GM12878 (cell line): Measurements from ENCODE around the gene CDC45. TPM values are rescaled to one million over a fixed set of nuclear protein-coding genes. Genes with fewer than 3 reads are reported as not detected.

ENCODE experiments used
- HDAC6 ChIP-seq: fragments of 200-600 bp; sonication (generic); IDR thresholded peaks from one replicate; pipeline ENCODE4 v1.8.0; 2017; ENCODE audit warnings: antibody characterized with exemption; ENCODE audit not compliant: unreplicated experiment
- IKZF2 ChIP-seq, 2 experiments: fragments of 450-650 bp; IDR thresholded peaks; 2 replicates each; pipeline ENCODE4 v1.6.1; 2017; ENCODE audit warnings: mild to moderate bottlenecking in 2 of 2, moderate library complexity in 2 of 2
- KDM1A ChIP-seq: fragments of 200-600 bp; sonication (generic); IDR thresholded peaks from 2 replicates; pipeline ENCODE4 v1.6.1; 2016; ENCODE audit warnings: borderline replicate concordance
- KLF5 ChIP-seq: fragments of 450-650 bp; IDR thresholded peaks from 2 replicates; pipeline ENCODE4 v1.6.1; 2014; ENCODE audit warnings: mild to moderate bottlenecking; ENCODE audit not compliant: partially characterized antibody
- MEF2A ChIP-seq: IDR thresholded peaks from 2 replicates; pipeline ENCODE4 v1.6.1; 2011; ENCODE audit warnings: low read depth, mild to moderate bottlenecking, low read length, moderate library complexity; ENCODE audit not compliant: insufficient read depth
- MEF2B ChIP-seq: fragments of 450-650 bp; IDR thresholded peaks from 2 replicates; pipeline ENCODE4 v1.6.1; 2018; ENCODE audit warnings: mild to moderate bottlenecking, moderate library complexity; ENCODE audit not compliant: partially characterized antibody, poor library complexity, severe bottlenecking
- MTA3 ChIP-seq: IDR thresholded peaks from 2 replicates; pipeline ENCODE4 v1.6.1; 2012; ENCODE audit warnings: low read length, inconsistent platforms, borderline replicate concordance
- NFIC ChIP-seq: IDR thresholded peaks from 2 replicates; pipeline ENCODE4 v1.6.1; 2012; ENCODE audit warnings: low read depth, mild to moderate bottlenecking, inconsistent platforms, low read length, moderate library complexity
- NKRF ChIP-seq: fragments of 450-650 bp; conservative IDR thresholded peaks from 2 replicates; pipeline ENCODE4 v1.6.1; 2017; ENCODE audit warnings: mild to moderate bottlenecking, moderate library complexity
- PBX3 ChIP-seq: IDR thresholded peaks from 2 replicates; pipeline ENCODE4 v1.6.1; 2011; ENCODE audit warnings: mild to moderate bottlenecking, low read depth, low read length, moderate library complexity; ENCODE audit not compliant: insufficient replicate concordance
- POU2F2 ChIP-seq: IDR thresholded peaks from 3 replicates; pipeline ENCODE4 v1.6.1; 2011; ENCODE audit warnings: low read depth, mild to moderate bottlenecking, low read length, borderline replicate concordance
- RAD21 ChIP-seq: IDR thresholded peaks from 2 replicates; pipeline ENCODE4 v1.6.1; 2011; ENCODE audit warnings: mild to moderate bottlenecking, low read depth, low read length, moderate library complexity; ENCODE audit not compliant: insufficient read depth
- SREBF2 ChIP-seq: IDR thresholded peaks from 2 replicates; pipeline ENCODE4 v1.6.1; 2012; ENCODE audit warnings: mild to moderate bottlenecking, low read length
- TCF12 ChIP-seq: IDR thresholded peaks from 2 replicates; pipeline ENCODE4 v1.6.1; 2011; ENCODE audit warnings: low read depth, mild to moderate bottlenecking, low read length
- polyA plus RNA-seq, 11 experiments: library from polyadenylated mRNA; depleted of rRNA in 4 of 11; unstranded in 6 of 11; stranded (reverse) in 5 of 11; fragments of >200 nt; fragmentation: Nextera tagmentation in 4 of 11; fragmentation: Illumina TruSeq in 1 of 11; extraction: Ambion mirVana in 4 of 11; extraction: Trizol in 1 of 11; gene quantifications; 1 replicate in 1 of 11; 2 replicates in 10 of 11; pipeline versions ENCODE4 v1.2.1 to v1.2.3, GENCODE V29; 2011 to 2016; ENCODE audit warnings: inconsistent platforms in 2 of 11, missing spikeins in 2 of 11, low read depth in 1 of 11
- total RNA-seq, 4 experiments: library from RNA; depleted of rRNA in 3 of 4; stranded (reverse); fragments of >200 nt in 3 of 4; fragmentation: Illumina TruSeq in 1 of 4; extraction: Trizol in 1 of 4; gene quantifications; 2 replicates each; pipeline versions ENCODE4 v1.2.1 to v1.2.3, GENCODE V29; 2013 to 2021
- TF ChIP-seq, protein P1 (sequence below): fragments of 450-650 bp; IDR thresholded peaks from 2 replicates; pipeline ENCODE4 v1.6.1; 2017; ENCODE audit warnings: antibody characterized with exemption, mild to moderate bottlenecking, moderate library complexity
- TF ChIP-seq, protein P2 (sequence below): fragments of 450-650 bp; IDR thresholded peaks from 2 replicates; pipeline ENCODE4 v1.6.1; 2017; ENCODE audit warnings: low read depth, mild to moderate bottlenecking, moderate library complexity
- TF ChIP-seq, protein P3 (sequence below): fragments of 450-650 bp; IDR thresholded peaks from 2 replicates; pipeline ENCODE4 v1.6.1; 2016; ENCODE audit warnings: mild to moderate bottlenecking

The CDC45 gene
- total and polyA plus RNA-seq, 10 of the 15 experiments (the other 5 are each of a cell fraction or from before 2014, with no cell fraction given) = 40.8 to 88.5 (median 54.2) TPM

- 0 out of 2 replicates have a peak, but pooled peaks have one; percentile 17 for TF ChIP-seq RAD21
- no peak for TF ChIP-seq MEF2B
- TF ChIP-seq SREBF2 = no peak
- TF ChIP-seq, protein P1, sequence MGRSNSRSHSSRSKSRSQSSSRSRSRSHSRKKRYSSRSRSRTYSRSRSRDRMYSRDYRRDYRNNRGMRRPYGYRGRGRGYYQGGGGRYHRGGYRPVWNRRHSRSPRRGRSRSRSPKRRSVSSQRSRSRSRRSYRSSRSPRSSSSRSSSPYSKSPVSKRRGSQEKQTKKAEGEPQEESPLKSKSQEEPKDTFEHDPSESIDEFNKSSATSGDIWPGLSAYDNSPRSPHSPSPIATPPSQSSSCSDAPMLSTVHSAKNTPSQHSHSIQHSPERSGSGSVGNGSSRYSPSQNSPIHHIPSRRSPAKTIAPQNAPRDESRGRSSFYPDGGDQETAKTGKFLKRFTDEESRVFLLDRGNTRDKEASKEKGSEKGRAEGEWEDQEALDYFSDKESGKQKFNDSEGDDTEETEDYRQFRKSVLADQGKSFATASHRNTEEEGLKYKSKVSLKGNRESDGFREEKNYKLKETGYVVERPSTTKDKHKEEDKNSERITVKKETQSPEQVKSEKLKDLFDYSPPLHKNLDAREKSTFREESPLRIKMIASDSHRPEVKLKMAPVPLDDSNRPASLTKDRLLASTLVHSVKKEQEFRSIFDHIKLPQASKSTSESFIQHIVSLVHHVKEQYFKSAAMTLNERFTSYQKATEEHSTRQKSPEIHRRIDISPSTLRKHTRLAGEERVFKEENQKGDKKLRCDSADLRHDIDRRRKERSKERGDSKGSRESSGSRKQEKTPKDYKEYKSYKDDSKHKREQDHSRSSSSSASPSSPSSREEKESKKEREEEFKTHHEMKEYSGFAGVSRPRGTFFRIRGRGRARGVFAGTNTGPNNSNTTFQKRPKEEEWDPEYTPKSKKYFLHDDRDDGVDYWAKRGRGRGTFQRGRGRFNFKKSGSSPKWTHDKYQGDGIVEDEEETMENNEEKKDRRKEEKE = no peak
- no peak for TF ChIP-seq MTA3
- TF ChIP-seq KDM1A = no peak
- TF ChIP-seq TCF12 = no peak
- TF ChIP-seq, protein P2, sequence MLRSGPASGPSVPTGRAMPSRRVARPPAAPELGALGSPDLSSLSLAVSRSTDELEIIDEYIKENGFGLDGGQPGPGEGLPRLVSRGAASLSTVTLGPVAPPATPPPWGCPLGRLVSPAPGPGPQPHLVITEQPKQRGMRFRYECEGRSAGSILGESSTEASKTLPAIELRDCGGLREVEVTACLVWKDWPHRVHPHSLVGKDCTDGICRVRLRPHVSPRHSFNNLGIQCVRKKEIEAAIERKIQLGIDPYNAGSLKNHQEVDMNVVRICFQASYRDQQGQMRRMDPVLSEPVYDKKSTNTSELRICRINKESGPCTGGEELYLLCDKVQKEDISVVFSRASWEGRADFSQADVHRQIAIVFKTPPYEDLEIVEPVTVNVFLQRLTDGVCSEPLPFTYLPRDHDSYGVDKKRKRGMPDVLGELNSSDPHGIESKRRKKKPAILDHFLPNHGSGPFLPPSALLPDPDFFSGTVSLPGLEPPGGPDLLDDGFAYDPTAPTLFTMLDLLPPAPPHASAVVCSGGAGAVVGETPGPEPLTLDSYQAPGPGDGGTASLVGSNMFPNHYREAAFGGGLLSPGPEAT = no peak
- TF ChIP-seq HDAC6 = no peak
- TF ChIP-seq KLF5 = no peak
- no peak for TF ChIP-seq MEF2A
- TF ChIP-seq POU2F2 = no peak
- no peak for TF ChIP-seq NKRF
- TF ChIP-seq NFIC = no peak
- 0 out of 4 replicates have a peak, but pooled peaks of 1 of the 2 experiments have one; percentile 6 for TF ChIP-seq IKZF2 (IDR thresholded peaks at IDR 0.05)
- TF ChIP-seq, protein P3, sequence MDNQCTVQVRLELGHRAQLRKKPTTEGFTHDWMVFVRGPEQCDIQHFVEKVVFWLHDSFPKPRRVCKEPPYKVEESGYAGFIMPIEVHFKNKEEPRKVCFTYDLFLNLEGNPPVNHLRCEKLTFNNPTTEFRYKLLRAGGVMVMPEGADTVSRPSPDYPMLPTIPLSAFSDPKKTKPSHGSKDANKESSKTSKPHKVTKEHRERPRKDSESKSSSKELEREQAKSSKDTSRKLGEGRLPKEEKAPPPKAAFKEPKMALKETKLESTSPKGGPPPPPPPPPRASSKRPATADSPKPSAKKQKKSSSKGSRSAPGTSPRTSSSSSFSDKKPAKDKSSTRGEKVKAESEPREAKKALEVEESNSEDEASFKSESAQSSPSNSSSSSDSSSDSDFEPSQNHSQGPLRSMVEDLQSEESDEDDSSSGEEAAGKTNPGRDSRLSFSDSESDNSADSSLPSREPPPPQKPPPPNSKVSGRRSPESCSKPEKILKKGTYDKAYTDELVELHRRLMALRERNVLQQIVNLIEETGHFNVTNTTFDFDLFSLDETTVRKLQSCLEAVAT = no peak
- no peak for TF ChIP-seq PBX3
Measured at GRCh38 chr22:19477321-19478044, 2.2 kb upstream of the CDC45 start (continued).
